ENCODE results near the gene ALOX5AP. TPM values are rescaled to one million over a fixed set of nuclear protein-coding genes. Genes with fewer than 3 reads are reported as not detected.
A peak's percentile ranks its signal among the peaks of the same experiment; 100 is the strongest.

The ALOX5AP gene
- total RNA-seq, 3 donors from 2014 or later (not counting 1 experiment from before 2014, with no cell fraction given) = 83.9 to 150 (median 114) TPM

- Mint-ChIP-seq H3K36me3 (peaks cover 7% of the 10 kb centered on the region), H3K27me3 (ENCODE audit: low read depth in 2 of 2) (no peaks in the 10 kb centered on the region), H3K27ac (no peak overlapping the region), H3K4me1 (peaks cover 51 to 63% of the 10 kb centered on the region in 2 donors), H3K4me3 (no peak overlapping the region), H3K9me3 (no peaks in the 10 kb centered on the region)
- intact Hi-C loops (cut with micrococcal nuclease) = no loop called here
- no peak for DNase-seq
- ATAC-seq = no peak
- H3K4me3 ChIP-seq (ENCODE audit: low read length) = no peak overlapping the region
- no peak for TF ChIP-seq CTCF (IDR thresholded peaks at IDR 0.05)
- H3K9me3 ChIP-seq (ENCODE audit: control insufficient read depth, insufficient read depth, low read length) = no peaks in the 10 kb centered on the region
- H3K36me3 ChIP-seq (ENCODE audit: control insufficient read depth, insufficient read depth, low read length) = peaks cover 6% of the 10 kb centered on the region
- H3K27ac ChIP-seq (ENCODE audit: low read length) = no peak overlapping the region
- no peaks in the 10 kb centered on the region for H3K27me3 ChIP-seq (ENCODE audit: control insufficient read depth, insufficient read depth, low read length)
- 95% methylated on average over 2 of the region's 2 CpGs for WGBS (ENCODE audit: insufficient coverage)
- peaks cover 32% of the 10 kb centered on the region for H3K4me1 ChIP-seq (ENCODE audit: control insufficient read depth, insufficient read depth, low read length)
Measured at GRCh38 chr13:30748717-30749116, 13.4 kb downstream of the ALOX5AP start.

- DNase-seq = no peak
- H3K27me3 ChIP-seq (ENCODE audit: control insufficient read depth, insufficient read depth, low read length) = no peaks in the 10 kb centered on the region
- peak overlapping the region in 1 of 2 donors; percentile 26 for H3K27ac Mint-ChIP-seq
- H3K9me3 Mint-ChIP-seq = no peaks in the 10 kb centered on the region
- peaks cover 7% of the 10 kb centered on the region for H3K36me3 Mint-ChIP-seq
- no peak overlapping the region for H3K27ac ChIP-seq (ENCODE audit: low read length)
- H3K9me3 ChIP-seq (ENCODE audit: control insufficient read depth, insufficient read depth, low read length) = no peaks in the 10 kb centered on the region
- no peak overlapping the region for H3K4me3 ChIP-seq (ENCODE audit: low read length)
- peaks cover 19% of the 10 kb centered on the region for H3K4me1 ChIP-seq (ENCODE audit: control insufficient read depth, insufficient read depth, low read length)
- 98% methylated on average over 4 of the region's 4 CpGs for WGBS (ENCODE audit: insufficient coverage)
- ATAC-seq = no peak
- H3K36me3 ChIP-seq (ENCODE audit: control insufficient read depth, insufficient read depth, low read length) = peaks cover 12% of the 10 kb centered on the region
- no peaks in the 10 kb centered on the region for H3K27me3 Mint-ChIP-seq (ENCODE audit: low read depth in 2 of 2)
- TF ChIP-seq CTCF (IDR thresholded peaks at IDR 0.05) = no peak
- H3K4me1 Mint-ChIP-seq = peaks cover 38 to 51% of the 10 kb centered on the region in 2 donors
- no peak overlapping the region for H3K4me3 Mint-ChIP-seq
- intact Hi-C loops (cut with micrococcal nuclease) = no loop called here
Measured at GRCh38 chr13:30750036-30750435, 14.7 kb downstream of the ALOX5AP start.

- H3K4me1 Mint-ChIP-seq = peaks cover 25 to 38% of the 10 kb centered on the region in 2 donors
- peaks cover 7% of the 10 kb centered on the region for H3K36me3 Mint-ChIP-seq
- WGBS (ENCODE audit: insufficient coverage) = 79% methylated on average over 7 of the region's 8 CpGs
- H3K27ac Mint-ChIP-seq = no peak overlapping the region
- TF ChIP-seq CTCF (IDR thresholded peaks at IDR 0.05) = no peak
- H3K9me3 Mint-ChIP-seq = no peaks in the 10 kb centered on the region
- Histone ChIP-seq H3K9me3 (ENCODE audit: control insufficient read depth, insufficient read depth, low read length) (no peaks in the 10 kb centered on the region), H3K27me3 (ENCODE audit: control insufficient read depth, insufficient read depth, low read length) (no peaks in the 10 kb centered on the region), H3K36me3 (ENCODE audit: control insufficient read depth, insufficient read depth, low read length) (peaks cover 12% of the 10 kb centered on the region), H3K4me1 (ENCODE audit: control insufficient read depth, insufficient read depth, low read length) (peaks cover 6% of the 10 kb centered on the region), H3K4me3 (ENCODE audit: low read length) (no peak overlapping the region), H3K27ac (ENCODE audit: low read length) (no peak overlapping the region)
- DNase-seq = no peak
- no peak overlapping the region for H3K4me3 Mint-ChIP-seq
- intact Hi-C loops (cut with micrococcal nuclease) = no loop called here
- H3K27me3 Mint-ChIP-seq (ENCODE audit: low read depth in 2 of 2) = no peaks in the 10 kb centered on the region
- ATAC-seq = no peak
Measured at GRCh38 chr13:30751183-30751933, 16.0 kb downstream of the ALOX5AP start.

Measured in natural killer cell (primary cell).